NCI-H345 (cell line): ENCODE measurements around the gene PCYT2.

ENCODE experiments used
- DNase-seq: peaks from one replicate; lab custom pipeline; 2025; lab: John Stamatoyannopoulos, UW

The PCYT2 gene

DNA sequence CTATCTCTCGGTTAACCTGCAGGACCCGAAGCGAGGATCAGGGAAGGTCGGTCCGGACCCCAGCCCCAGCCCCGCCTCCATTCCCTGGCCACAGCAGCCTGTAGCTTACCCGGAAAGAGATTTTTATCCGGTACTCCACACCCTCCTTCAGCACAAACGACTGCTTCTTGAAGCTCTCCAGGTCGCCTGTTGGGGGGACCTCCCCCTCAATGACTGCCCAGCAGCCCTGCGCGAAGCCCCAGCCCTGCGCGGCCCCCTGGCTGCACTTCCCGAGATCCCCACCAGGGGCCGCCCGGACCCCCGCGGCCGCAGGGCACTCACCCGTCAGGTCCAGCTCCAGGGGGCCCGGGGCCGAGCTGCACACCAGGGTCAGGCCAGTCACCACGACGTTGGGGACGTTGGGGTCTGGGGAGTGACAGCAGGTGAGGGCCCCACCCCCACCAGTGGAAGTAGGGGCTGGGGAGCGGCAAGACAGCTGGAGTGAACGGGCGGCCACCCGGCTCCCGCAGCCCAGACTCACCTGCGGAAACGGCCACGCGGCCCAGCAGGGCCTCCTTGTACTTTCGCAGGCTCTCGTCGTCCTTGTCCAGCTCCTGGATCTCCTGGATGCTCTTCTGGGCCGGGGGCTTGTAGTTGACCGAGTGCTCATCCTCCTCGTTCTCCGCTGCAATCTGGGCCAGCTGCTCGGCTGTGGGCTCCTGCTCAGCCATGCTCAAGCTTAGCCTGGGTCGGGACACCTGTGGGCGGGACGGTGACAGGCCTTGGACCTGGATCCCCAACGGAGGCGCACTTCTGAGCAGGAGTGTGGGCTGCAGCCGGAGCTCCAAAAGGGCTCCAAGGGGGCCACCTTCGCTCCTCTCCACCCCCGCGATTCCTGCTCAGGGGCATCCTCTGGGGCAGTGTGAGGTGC, 41.7 kb downstream of the PCYT2 start:
- DNase-seq = no peak

DNA sequence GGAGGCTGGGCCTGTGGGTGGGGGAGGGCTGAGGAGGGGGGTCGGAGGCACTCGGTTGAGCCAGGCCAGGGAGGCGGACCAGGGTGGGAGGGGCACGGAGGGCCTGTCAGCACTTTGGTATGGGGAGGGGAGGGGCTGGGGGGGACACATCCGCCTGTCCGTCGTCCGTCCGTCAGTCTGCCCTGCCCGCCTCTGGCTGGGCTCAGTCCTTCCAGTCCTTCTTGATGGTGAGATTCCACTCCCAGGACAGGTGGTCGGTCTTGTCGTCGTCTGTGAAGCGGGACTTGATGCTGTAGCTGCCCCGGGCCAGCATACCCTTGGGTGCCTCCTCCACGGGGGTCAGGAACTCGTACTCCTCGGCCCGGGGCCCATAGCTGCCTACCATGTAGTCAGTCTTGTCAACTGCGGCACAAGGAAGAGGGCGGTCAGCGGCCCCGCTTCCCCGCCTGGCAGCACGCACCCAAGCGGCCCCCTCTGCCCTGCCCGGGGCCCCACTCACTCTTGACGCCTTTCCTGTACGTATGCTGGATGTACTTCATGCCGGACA, 42.5 kb downstream of the PCYT2 start:
- no peak for DNase-seq

DNA sequence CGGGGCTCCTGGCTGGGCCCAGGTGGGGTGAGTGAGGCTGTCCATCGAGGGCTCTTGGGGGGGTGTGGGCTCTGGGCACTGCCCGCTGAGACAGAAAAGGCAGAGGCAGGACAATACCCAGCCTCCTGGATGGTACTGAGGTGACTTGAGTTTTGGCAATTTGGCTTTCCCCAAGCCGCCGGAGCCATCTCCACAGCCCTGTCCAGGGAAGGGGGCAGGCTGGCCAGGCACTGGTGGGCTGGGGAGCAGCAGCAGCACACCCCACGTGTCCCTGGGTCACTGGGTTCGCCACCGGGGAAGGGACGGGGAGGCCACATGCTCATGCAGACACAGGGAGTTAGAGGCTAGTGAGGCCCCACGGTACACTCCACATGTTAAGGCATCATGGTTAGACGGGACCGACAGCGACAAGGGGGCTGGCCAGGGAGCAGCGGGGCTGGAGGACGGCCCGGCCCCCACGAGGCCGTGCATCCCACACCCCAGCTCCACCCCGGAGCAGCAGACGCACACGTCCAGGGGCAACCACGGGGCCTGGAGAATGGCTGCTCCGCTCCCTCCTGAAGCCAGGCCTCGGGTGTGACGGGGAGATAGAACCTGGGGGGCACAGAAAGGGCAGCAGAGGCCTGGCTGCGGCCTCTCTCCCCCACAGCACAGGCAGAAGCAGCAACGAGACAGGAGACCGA, 43.1 kb downstream of the PCYT2 start:
- DNase-seq = no peak

DNA sequence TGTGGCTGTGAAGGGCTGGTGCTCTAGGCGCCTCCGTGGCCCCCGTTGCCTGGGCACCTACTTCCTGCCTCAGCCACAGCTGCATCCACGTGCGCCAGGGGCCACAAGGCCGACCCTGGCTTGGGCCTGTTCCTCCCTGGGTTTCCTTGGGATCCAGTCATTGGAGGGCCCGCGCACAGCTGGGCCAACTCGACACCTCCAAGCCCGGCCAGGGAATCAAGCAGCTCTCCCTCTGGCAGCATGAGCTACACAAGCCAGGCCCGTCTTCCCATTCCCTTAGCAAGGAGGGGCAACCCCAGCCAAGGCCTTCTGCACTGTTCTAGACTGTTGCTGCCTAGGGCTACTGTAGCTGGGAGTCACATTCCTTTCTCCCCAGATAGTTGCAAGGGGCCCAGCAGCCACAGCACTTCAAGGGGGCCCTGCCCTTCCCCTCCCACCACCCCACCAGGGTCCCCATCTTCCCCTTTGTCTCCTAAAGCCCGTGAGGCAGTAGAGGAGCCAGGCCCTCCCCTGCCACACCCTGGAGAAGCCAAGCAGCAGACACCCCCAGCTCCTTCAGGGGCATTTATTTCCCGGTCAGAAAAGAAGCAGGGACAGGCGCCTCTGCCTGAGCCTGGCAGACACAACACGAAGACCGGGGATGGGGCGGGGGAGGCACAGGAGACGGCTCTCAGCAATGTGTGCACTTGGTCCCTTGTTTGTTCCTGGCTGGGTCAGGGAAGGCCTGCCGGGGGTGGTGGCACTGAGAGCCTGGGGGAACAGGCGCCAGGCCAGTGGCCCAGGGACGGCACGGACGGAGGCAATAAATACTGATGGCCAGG, 43.8 kb downstream of the PCYT2 start:
- DNase-seq = peak; percentile 17

DNA sequence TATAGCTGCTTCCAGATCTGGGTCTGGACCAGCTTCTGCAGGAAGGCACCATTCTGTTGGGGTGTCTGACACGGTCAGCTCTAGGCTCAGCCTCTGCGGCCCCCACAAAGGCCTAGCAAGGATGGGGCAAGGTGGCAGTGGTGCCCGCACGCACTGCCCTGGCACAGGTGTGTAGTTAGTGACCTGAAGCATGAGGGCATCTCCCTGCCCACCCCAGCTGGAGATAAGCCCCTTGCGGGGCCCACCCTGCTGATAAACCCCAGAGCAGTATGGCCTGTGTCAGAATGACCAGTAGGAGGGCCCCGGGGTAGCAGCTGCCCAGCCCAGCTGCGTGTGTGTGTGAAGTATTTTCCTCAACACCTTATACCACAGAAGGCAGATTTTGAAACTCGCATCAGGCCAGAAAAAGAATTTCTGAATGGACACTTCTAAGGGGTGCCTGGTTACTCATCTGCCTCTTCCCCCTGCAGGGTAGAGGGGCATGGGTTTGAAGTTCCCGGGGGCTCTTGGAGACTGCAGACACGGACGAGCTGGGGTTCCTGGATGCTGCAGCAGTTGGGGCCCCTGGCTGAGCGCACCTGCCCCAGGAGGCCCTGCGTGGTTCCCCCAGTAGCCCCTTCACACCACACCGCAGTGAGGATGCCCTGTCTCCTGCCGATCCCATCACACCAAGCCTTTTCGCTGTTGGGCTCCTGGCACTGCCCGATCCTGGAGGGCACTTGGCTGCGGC, 44.6 kb downstream of the PCYT2 start:
- DNase-seq = no peak

DNA sequence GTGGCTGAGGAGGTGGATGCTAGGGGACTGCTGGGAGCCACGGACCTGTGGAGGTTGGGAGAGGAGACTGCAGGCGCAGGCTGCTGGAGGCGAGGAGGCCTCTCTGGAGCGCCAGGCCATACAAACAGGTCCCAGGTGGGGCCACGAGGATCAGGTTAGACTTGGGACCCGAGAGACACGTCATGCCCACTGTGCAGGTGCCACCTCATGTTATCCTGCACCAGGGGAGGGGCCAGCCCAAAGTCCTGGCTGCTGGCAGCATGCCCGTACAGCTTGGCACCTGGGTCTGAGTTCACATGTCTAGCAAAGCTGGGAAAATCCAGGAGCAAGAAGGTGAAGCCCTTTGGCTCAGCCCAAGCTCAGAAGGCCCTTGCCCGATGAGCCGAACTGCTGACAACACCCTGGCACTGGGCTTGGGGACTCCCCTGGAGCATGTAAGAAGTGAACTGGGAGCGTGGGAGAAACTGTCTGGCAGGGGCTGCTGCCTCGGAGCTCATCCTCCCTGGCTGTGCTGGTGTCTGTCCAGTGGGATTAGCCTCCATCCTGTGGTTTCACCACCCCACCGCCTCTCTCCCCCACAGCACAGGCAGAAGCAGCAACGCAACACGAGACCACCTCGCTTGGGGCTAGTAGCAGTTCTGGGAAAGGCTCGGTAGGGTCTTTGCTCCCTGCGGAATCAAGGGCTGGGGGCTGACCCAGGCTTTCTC, 45.3 kb downstream of the PCYT2 start:
- DNase-seq = no peak

DNA sequence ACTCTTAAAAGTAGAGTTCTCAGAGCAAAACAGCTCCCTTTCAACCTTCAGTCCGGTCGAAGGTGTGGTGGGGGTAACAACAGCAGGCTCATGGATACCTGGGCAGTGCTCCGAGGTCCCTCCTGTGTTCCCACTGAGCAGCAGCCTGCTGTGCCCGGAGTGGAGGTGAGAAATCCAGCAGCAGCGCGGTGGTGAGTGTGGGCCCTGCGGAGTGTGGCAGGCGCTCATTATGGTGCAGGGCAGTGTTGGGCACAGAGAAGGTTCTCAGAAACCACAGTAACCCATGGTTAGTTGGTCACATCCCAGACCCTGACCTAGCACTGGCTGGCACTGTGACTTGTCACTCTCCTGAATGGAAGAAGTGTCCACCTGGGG, 45.9 kb downstream of the PCYT2 start:
- no peak for DNase-seq

DNA sequence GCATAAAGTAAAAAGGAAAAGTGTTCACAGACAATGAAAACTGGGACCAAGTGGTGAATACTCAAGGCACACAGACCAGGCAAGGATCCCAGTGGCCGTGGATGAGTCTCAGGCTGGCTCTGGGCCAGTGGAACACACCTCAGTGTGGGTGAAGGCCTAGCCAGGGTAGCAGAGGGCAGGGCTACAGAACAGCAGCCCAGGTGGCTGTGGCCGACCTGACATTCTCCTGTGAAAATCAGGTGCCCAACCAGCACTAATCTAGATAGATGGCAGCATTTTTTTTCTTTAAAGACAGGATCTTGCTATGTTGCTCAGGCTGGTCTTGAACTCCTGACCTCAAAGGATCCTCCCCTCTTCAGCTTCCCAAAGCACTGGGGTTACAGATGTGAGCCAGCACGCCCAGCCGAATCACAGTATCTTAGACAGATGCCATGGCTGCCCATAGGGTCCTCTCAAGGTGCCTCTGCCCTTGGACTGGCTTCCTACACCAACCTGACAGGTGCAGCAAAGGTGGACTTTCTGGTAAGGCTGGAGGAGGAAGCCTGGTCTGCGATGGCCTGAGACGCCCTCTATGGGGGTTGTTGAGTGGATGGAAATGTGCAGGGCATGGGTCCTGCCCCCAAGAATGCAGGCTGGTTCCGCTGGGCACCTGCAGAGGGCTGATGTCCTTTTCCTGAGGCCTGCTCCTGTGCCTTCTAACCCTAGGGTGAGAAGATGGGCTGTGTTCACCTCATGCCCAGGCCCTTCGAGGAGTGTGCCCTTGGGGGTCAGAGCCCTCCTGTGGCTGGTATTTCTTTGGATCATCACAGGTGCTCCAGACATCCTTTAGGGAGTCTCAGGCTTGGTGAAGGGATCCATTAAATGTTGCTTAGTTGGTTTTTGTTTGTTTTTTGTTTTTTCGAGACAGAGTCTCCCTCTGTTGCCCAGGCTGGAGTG, 47.1 kb downstream of the PCYT2 start:
- DNase-seq = no peak

DNA sequence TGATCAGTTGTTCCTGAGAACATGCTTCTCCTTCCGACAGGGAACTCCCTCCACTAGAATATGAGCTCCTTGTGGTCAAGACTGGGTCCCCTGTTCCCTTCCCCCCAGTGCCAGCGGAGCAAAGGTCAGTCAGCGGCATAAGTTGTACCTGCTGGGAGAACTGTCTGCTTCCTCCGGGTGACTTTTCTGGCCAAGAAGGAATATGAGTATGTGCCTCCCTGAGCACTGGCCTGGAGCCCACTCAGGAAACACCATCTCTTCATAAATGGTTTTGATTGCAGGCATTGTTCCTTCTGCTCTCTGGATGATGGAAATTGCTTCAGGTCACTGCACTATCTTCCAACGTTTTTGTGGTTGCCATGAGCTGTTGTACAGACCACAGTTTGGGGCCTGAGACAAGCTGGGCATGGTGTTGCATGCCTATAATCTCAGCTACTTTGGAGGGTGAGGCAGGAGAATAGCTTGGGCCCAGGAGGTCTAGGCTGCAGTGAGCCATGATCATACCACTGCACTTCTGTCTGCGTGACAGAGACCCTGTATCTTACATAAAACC, 48.0 kb downstream of the PCYT2 start:
- DNase-seq = no peak

DNA sequence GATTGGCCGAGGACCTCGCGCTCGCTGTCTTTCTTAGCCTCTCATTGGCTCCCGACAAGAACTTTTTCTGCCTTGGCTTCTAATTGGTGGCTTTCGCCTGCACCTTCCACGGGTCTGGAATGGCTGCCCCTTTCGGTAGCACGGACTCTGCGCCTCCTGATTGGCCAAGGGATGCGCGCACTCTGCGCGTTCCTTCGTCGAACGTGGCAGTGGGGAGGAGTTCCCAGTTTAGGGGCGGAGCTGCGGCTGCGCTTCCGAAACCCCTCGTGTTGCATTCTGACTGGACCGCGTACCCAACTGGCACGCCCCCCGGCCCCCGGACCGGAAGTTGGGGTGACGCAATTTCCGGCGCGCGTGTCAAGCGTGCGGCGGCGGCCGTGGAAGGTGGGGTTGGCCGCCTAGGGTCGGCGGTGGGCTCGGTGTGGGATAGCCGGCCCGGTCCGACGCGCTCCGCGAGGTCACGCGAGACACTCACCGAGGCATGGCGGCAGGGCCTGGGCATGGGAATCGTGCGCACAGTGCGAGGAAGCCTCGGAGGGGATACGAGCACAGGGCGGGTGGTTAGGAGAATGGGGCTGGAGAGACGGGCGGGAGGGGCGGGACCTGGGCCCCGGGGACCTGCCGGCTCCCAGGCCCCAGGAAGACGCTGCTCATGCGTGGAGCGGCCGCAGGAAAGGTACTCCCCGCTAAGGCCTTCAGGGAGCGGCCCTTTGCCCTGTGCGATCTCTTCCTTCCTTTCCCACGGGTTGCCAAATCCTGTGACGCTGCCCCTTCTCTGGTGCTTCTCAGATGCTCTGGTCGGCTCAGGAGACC, 50.2 kb downstream of the PCYT2 start:
- DNase-seq = peak; percentile 100

DNA sequence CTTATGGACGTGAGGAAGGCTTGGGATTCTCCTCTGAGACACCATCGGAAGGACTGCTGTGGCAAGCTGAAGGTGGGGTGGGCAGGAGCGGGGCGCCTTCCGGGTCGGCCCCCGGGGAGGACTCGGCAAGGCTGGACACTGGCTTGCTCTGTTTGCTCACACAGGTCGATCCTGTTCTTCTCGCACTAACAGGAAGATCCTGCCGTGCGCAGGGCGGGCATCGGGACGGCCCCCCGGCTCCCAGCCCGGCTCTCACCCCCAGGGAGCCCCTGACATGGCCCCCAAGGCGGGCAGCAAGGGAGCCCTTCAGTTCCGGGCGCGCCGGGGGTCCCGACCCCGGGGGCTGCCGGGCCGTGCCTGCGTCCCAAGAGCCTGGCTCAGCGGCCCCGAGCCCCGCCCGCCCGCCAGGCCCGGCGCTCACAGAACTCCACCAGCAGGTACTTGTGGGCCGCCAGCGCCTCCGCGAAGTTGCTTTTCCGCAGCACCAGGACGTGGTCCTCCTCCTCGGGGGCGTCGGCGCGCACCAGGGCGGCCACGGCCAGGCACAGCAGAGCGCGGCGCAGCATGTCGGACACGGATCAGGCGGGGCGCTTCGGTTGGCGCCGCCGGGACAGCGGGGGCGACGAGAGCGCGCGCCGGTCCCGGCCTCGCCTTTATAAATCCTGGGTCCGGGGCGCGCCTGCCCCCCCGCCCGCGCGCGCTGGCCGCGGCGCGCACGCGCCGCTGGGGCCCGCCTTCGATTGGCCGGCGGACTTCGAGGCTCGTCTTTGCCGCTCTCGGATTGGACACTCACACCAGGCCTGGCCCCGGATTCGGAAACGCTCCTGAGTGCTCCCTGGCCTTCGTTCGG, 51.1 kb downstream of the PCYT2 start, which contains the start of gene P4HB:
TSS of gene P4HB (minus strand) at position 630 of the 850 bp plus-strand sequence. CDS start at position 566, 64 bp downstream.
- DNase-seq = no peak

DNA sequence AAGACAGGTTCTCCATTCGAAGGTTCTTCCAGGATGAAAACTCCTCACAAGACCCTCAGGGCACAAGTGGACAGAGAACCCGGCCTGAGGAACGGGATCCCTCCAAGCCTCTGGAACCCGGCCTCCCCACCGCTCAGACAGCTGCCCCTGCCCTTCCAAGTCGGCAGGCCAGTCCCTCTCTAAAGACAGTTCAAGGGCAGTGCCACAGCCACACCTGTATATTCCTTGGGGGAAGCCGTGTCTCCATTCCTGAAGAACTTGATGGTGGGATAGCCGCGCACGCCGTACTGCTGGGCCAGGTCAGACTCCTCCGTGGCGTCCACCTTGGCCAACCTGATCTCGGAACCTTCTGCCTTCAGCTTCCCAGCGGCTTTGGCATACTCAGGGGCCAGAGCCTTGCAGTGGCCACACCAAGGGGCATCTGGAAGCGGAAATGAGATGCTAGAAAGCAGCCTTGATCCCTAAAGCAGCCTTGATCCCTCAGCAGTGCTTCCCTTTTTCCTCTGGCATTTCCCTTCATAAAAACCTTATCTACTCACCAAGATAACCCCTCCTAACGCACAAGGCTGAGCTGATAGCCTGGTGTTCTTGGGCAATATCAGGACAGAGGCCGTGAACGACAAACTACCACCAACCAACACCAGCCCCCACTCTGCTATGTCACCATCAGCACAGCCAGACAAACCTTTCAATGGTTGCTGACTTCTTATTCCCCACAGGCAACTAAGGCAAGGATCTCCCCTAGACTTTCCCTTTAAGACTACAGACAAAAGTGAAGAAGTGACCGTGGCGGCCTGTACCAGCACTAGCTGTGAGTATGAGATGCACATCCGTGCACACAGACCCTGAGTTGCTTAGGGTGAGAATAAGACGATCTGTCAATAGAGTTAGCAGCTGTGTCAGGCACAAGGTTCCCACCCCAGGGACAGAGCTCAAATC, 52.0 kb downstream of the PCYT2 start:
- no peak for DNase-seq

DNA sequence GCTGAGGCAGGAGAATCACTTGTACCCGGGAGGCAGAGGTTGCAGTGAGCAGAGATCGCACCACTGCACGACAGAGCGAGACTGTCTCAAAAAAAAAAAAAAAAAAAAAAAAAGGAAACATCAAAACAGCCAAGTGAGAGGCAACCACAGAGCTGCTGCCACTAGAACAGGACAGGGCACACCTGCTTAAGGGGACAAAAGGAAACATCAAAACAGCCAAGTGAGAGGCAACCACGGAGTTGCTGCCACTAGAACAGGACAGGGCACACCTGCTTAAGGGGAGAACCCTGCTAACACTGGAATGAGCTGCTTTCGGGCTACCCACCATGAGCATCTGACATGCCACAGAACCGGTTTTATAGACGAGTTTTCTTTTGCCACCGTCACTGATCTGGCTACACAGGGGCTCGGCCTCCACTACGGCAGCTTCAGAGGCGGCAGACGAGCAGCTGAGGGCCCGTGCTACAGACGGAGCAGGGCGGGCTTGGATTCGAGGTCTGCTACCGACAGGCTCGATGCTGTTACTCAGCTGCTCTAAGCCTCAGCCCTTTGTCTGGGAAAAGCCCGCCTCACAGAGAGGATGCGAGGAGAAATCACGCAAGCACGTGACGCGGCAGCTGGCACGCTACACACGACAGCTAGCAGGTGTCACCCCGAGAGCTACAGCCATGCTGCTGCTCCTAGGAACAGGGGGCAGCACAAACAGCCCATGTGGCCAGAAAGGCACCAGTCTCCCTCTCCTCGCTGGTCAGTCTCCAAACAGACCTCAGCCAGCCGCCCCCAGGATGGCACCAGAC, 52.8 kb downstream of the PCYT2 start:
- DNase-seq = no peak

DNA sequence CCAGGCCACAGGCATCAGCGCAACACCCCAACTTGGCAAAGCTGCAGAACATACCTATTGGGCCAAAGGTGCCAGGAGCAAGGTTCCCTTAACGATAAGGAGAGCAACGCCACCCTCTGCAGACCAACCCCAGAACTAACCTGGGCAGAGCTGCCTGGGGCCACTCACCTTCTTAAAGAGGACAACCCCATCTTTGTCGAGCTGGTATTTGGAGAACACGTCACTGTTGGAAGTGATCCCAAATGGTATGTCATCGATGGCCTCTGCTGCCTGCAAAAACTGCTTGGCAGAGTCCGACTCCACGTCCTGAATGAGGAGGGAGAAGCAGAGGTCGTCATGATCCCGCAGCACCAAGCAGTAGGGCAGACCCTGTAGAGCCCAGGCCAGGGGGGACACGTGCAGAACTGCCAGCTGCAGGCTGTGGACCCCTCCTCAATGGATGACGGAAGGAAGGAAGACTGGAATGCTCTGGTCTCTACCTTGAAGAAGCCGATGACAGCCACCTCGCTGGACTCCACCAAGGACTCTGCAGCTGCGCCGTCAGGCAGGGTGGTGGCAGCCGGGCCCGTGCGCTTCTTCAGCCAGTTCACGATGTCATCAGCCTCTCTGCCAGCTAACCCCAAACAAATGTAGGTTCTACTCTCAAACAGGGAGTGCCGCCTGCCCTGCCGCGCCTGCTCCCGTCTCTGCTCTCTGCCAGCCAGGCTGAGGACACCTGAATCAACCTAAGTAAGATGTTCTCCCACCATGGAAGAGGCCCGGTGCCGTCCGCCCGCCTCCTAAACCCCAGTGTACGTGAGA, 56.0 kb downstream of the PCYT2 start:
- no peak for DNase-seq

DNA sequence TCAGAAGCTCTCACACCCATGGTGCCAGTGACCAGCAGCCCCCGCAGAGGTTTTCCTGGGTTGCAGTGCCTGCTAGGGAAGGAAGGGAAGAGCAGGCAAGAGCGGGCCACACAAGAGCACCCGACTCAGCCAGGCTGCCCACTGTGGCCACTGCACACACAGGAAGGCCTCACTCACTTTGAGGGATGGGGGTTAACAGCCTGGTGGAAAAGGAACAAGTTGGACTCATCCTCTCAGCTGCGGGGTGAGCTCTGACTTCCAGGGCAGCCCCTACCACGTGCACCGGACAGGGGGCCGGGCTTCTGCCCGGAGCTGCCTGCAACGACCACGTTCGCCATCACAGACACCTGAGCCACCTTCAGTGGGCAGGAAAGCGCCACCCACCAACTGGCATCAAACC, 59.0 kb downstream of the PCYT2 start:
- DNase-seq = no peak
